Stimulated activated CD4-positive, alpha-beta T cell treated with anti-CD3 and anti-CD28 coated beads, Interleukin-12 subunit alpha, Interleukin-12 subunit beta, amount 100 ng/mL, for 48 hours (primary cell): ENCODE measurements around the gene KCNK7.

ENCODE experiments used
- DNase-seq, 3 donors: peaks; one replicate each; pipeline ENCODE4 v3.0.0-alpha.2; 2020; ENCODE audit warnings: low read depth in 2 of 3, low spot score in 1 of 3

KCNK7 gene

GRCh38 chr11:65589444-65590239 lies 6.0 kb downstream of the KCNK7 start:
- no peak for DNase-seq

GRCh38 chr11:65588199-65589054 lies 7.2 kb downstream of the KCNK7 start:
- DNase-seq, result peak; percentile 65 to 73 (median 70)

GRCh38 chr11:65586676-65587075 lies 8.9 kb downstream of the KCNK7 start:
- no peak for DNase-seq

GRCh38 chr11:65586247-65586630 lies 9.4 kb downstream of the KCNK7 start:
- no peak for DNase-seq

GRCh38 chr11:65585396-65586246 lies 10.0 kb downstream of the KCNK7 start:
- DNase-seq, result no peak

- no peak for DNase-seq
Observed at GRCh38 chr11:65584723-65585171, 10.9 kb downstream of the KCNK7 start.

- DNase-seq, result no peak
Observed at GRCh38 chr11:65584106-65584505, 11.5 kb downstream of the KCNK7 start.

GRCh38 chr11:65583589-65583988 lies 12.0 kb downstream of the KCNK7 start:
- no peak for DNase-seq

GRCh38 chr11:65581928-65582327 lies 13.7 kb downstream of the KCNK7 start:
- DNase-seq, result no peak

- DNase-seq, result no peak
Observed at GRCh38 chr11:65580756-65581155, 14.8 kb downstream of the KCNK7 start.

- DNase-seq, result no peak
Observed at GRCh38 chr11:65580031-65580692, 15.4 kb downstream of the KCNK7 start.

- no peak for DNase-seq
Observed at GRCh38 chr11:65579291-65579690, 16.3 kb downstream of the KCNK7 start.

GRCh38 chr11:65578667-65579066 lies 16.9 kb downstream of the KCNK7 start:
- DNase-seq, result no peak

- DNase-seq, result no peak
Observed at GRCh38 chr11:65578134-65578533, 17.5 kb downstream of the KCNK7 start.

GRCh38 chr11:65577756-65578109 lies 17.9 kb downstream of the KCNK7 start:
- DNase-seq, result no peak

- no peak for DNase-seq
Observed at GRCh38 chr11:65576867-65577755, 18.5 kb downstream of the KCNK7 start.

- no peak for DNase-seq
Observed at GRCh38 chr11:65576232-65576866, 19.3 kb downstream of the KCNK7 start.

GRCh38 chr11:65575568-65576231 lies 19.9 kb downstream of the KCNK7 start, which contains the start of gene EHBP1L1:
Gene EHBP1L1, plus strand, starts transcription at chr11:65576053. Its CDS starts 250 bp downstream, at chr11:65576303.
- DNase-seq, result peak; percentile 60 to 73 (median 62)
